GM18868 (cell line): ENCODE results near the gene MCM8.

Experiments
- ATAC-seq: cut with Tn5 transposase; IDR thresholded peaks from one replicate; pipeline ENCODE4 v1.9.1; 2021; ENCODE audit warnings: mild to moderate bottlenecking, moderate library complexity; ENCODE audit not compliant: unreplicated experiment

Gene MCM8

GRCh38 chr20:6040958-6041807 is 90.7 kb downstream of the MCM8 start:
- no peak for ATAC-seq

- no peak for ATAC-seq
Observed at GRCh38 chr20:6041808-6042265, 91.4 kb downstream of the MCM8 start.

- no peak for ATAC-seq
Observed at GRCh38 chr20:6044115-6044514, 93.7 kb downstream of the MCM8 start.

- ATAC-seq: no peak
Observed at GRCh38 chr20:6045566-6045965, 95.1 kb downstream of the MCM8 start.

- ATAC-seq: no peak
Observed at GRCh38 chr20:6046432-6046831, 96.0 kb downstream of the MCM8 start.

GRCh38 chr20:6048391-6048790 is 97.9 kb downstream of the MCM8 start:
- no peak for ATAC-seq
